ENCODE measurements around the gene PRR30. TPM values are rescaled to one million over a fixed set of nuclear protein-coding genes. Genes with fewer than 3 reads are reported as not detected.
A peak's percentile ranks its signal among the peaks of the same experiment; 100 is the strongest.

PRR30 gene
- total RNA-seq, 2 donors from 2014 or later = 1.1 TPM; not detected in 1

- Histone ChIP-seq H3K4me1 (replicated peaks) (peaks cover 3% of the 10 kb centered on the region), H3K9me3 (no peaks in the 10 kb centered on the region), H3K36me3 (no peaks in the 10 kb centered on the region), H3K27ac (no peak overlapping the region), H3K4me3 (no peak overlapping the region), H3K27me3 (replicated peaks; ENCODE audit: insufficient read depth) (no peaks in the 10 kb centered on the region)
- DNase-seq (ENCODE audit: low spot score) = no peak
- intact Hi-C loops (cut with DNase I) = loop anchor here (5.0 kb wide), 1 partner anchor 183 kb away; the partner anchor contains the start of gene TRIM54
- TF ChIP-seq POLR2A (IDR thresholded peaks at IDR 0.05) (no peak), CTCF (IDR thresholded peaks at IDR 0.05) (no peak), POLR2AphosphoS5 (IDR thresholded peaks at IDR 0.05) (no peak)
- WGBS = 89% methylated on average over 17 of the region's 19 CpGs
Observed at GRCh38 chr2:27099334-27099955, 39.8 kb downstream of the PRR30 start.

- no peaks in the 10 kb centered on the region for H3K9me3 ChIP-seq
- WGBS = 92% methylated on average over 14 of the region's 14 CpGs
- no peak overlapping the region for H3K4me3 ChIP-seq
- peaks cover 3% of the 10 kb centered on the region for H3K4me1 ChIP-seq (replicated peaks)
- no peaks in the 10 kb centered on the region for H3K27me3 ChIP-seq (replicated peaks; ENCODE audit: insufficient read depth)
- H3K27ac ChIP-seq = no peak overlapping the region
- intact Hi-C loops (cut with DNase I) = loop anchor here (5.0 kb wide), 1 partner anchor 185 kb away; the partner anchor contains the start of gene TRIM54
- no peak for TF ChIP-seq POLR2AphosphoS5 (IDR thresholded peaks at IDR 0.05)
- TF ChIP-seq POLR2A (IDR thresholded peaks at IDR 0.05) = no peak
- no peak for TF ChIP-seq CTCF (IDR thresholded peaks at IDR 0.05)
- no peak for DNase-seq (ENCODE audit: low spot score)
- H3K36me3 ChIP-seq = no peaks in the 10 kb centered on the region
Observed at GRCh38 chr2:27097341-27097740, 41.9 kb downstream of the PRR30 start.

GRCh38 chr2:27096748-27097297, 42.4 kb downstream of the PRR30 start:
- Histone ChIP-seq H3K36me3 (no peaks in the 10 kb centered on the region), H3K4me3 (no peak overlapping the region), H3K27me3 (replicated peaks; ENCODE audit: insufficient read depth) (no peaks in the 10 kb centered on the region), H3K9me3 (no peaks in the 10 kb centered on the region), H3K27ac (no peak overlapping the region), H3K4me1 (replicated peaks) (peaks cover 3% of the 10 kb centered on the region)
- no peak for DNase-seq (ENCODE audit: low spot score)
- TF ChIP-seq POLR2A (IDR thresholded peaks at IDR 0.05) = no peak
- no peak for TF ChIP-seq POLR2AphosphoS5 (IDR thresholded peaks at IDR 0.05)
- no peak for TF ChIP-seq CTCF (IDR thresholded peaks at IDR 0.05)
- intact Hi-C loops (cut with DNase I) = loop anchor here (5.0 kb wide), 1 partner anchor 185 kb away; the partner anchor contains the start of gene TRIM54
- WGBS = 87% methylated on average over 3 of the region's 3 CpGs

GRCh38 chr2:27095745-27096651, 43.2 kb downstream of the PRR30 start:
- no peak overlapping the region for H3K4me3 ChIP-seq
- peak; percentile 38 for DNase-seq (ENCODE audit: low spot score)
- intact Hi-C loops (cut with DNase I) = loop anchor here (5.0 kb wide), 1 partner anchor 186 kb away; the partner anchor contains the start of gene TRIM54

More at GRCh38 chr2:27095745-27096651, 43.2 kb downstream of the PRR30 start:
- Histone ChIP-seq H3K27me3 (replicated peaks; ENCODE audit: insufficient read depth) (no peaks in the 10 kb centered on the region), H3K36me3 (no peaks in the 10 kb centered on the region), H3K4me1 (replicated peaks) (peaks cover 3% of the 10 kb centered on the region), H3K9me3 (no peaks in the 10 kb centered on the region), H3K27ac (no peak overlapping the region)
- no peak for TF ChIP-seq CTCF (IDR thresholded peaks at IDR 0.05)
- peak; percentile 72 for TF ChIP-seq POLR2AphosphoS5 (IDR thresholded peaks at IDR 0.05)
- no peak for TF ChIP-seq POLR2A (IDR thresholded peaks at IDR 0.05)
- 31% methylated on average over 18 of the region's 18 CpGs for WGBS
